ACC112 (cell line): ENCODE data around the gene TFF3.

Experiments used
- H2AFZ ChIP-seq: fragments of 200-600 bp; sonication (generic); one replicate; pipeline ENCODE4 v1.6.0; 2017; ENCODE audit warnings: antibody characterized with exemption, low read length; ENCODE audit not compliant: unreplicated experiment
- H3K27ac ChIP-seq: fragments of 200-600 bp; sonication (generic); 2 replicates; pipeline ENCODE4 v1.5.1; 2014; ENCODE audit warnings: low read depth, mild to moderate bottlenecking, antibody characterized with exemption, low read length, moderate library complexity
- H3K27me3 ChIP-seq: fragments of 200-600 bp; sonication (generic); 2 replicates; pipeline ENCODE4 v1.6.1; 2014; ENCODE audit warnings: mild to moderate bottlenecking, antibody characterized with exemption, low read length, moderate library complexity, mixed read lengths; ENCODE audit not compliant: insufficient read depth
- H3K36me3 ChIP-seq: fragments of 200-600 bp; sonication (generic); 2 replicates; pipeline ENCODE4 v1.6.1; 2016; ENCODE audit warnings: mild to moderate bottlenecking, antibody characterized with exemption, low read length, moderate library complexity, mixed read lengths; ENCODE audit not compliant: insufficient read depth
- H3K4me1 ChIP-seq: fragments of 200-600 bp; sonication (generic); one replicate; pipeline ENCODE4 v1.6.1; 2016; ENCODE audit warnings: low read length, mixed read lengths; ENCODE audit not compliant: insufficient read depth, unreplicated experiment, control insufficient read depth
- H3K4me3 ChIP-seq: fragments of 200-600 bp; sonication (generic); 2 replicates; pipeline ENCODE4 v1.5.1; 2014; ENCODE audit warnings: mild to moderate bottlenecking, low read depth, low read length
- H3K79me2 ChIP-seq: fragments of 200-600 bp; sonication (generic); one replicate; pipeline ENCODE4 v1.6.0; 2016; ENCODE audit warnings: low read length; ENCODE audit not compliant: control insufficient read depth, unreplicated experiment, insufficient read depth

TFF3 gene, protein sequence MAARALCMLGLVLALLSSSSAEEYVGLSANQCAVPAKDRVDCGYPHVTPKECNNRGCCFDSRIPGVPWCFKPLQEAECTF

DNA sequence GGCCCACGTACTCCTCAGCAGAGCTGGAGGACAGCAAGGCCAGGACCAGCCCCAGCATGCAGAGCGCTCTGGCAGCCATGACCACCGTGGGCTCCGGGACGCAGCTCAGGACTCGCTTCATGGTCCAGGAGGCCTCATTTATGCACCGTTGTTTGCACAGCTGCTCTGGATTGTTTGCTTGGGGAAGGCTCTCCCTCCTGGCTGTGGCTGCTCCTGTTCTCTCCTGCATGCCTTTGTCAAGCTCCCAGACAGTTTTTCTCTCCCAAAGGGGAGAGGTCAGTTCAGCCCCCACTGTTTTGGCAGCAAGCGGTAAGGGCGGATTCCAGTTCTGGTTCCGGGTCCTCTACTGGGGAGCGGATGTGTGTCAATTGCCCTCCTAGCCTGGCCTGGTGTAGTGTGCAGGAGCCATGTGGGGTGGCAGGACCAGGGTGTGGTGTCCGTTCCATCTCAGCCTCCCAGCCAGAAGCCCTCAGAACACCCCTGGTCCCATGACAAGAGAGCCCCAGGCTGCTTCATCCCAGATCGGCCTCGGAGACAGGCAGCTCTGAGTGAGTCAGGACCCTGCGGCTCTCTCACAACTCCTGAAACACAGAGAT is at the start of gene TFF3:
TSS of gene TFF3 (minus strand) at position 114 of the 596 bp plus-strand sequence. CDS start at position 79, 35 bp downstream.
- Histone ChIP-seq H3K4me3 (no peak within 1 kb of the TSS), H2AFZ (no peak within 1 kb of the TSS), H3K4me1 (no peaks in the 10 kb centered on the region), H3K27me3 (peaks cover 80% of the 10 kb centered on the region), H3K79me2 (no peaks in the 10 kb centered on the region), H3K27ac (no peak within 1 kb of the TSS), H3K36me3 (no peaks in the 10 kb centered on the region)

DNA sequence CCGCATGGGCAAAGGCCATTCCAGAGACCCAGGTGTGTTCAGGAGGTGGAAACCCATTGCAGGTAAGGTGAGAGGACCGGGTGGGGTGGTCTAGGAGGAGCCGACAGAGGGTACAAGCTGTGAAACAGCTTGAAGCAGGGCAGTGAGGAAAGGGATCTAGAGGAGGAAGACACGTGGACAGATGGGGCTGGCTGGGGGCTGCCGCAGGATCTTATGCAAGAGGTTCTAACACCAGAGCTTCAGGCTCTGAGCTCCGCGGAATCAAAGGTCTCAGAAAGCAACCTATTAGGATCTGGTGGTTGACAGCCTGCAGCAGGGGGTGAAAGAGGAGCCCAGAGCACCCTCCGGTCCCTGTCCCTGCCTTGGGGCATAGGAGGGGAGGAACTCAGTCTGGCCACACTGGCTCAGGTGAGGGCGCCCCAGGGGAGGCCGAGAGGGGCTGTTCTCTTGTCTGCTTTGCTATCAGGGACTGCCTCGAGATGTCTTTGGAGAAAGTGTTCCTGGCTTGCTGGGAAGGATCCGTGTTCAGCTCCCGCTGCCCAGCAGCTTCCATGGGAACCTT is 49.2 kb upstream of the TFF3 start:
- Histone ChIP-seq H3K4me1 (no peaks in the 10 kb centered on the region), H3K79me2 (no peaks in the 10 kb centered on the region), H3K36me3 (no peaks in the 10 kb centered on the region), H2AFZ (no peak overlapping the region), H3K27ac (no peak overlapping the region), H3K4me3 (no peak overlapping the region), H3K27me3 (peaks cover 45% of the 10 kb centered on the region)

DNA sequence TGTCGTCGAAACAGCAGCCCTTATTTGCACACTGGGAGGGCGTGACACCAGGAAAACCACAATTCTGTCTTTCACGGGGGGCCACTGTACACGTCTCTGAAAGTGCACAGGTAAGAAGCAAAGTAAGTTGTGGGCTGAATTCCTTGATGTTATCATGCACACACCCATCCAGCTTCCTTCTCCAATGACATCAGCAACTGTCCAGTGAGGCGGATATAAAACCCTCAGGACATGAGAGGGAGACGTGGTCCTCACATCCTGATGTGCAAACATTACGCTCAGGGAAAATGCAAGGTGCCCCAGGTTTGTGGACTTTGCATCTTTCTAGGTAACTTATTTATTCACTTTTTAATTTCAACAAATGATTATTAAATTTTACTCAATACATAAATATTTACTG is 48.1 kb upstream of the TFF3 start:
- H3K79me2 ChIP-seq = no peaks in the 10 kb centered on the region
- H3K36me3 ChIP-seq = no peaks in the 10 kb centered on the region
- H3K27me3 ChIP-seq = peaks cover 43% of the 10 kb centered on the region
- no peak overlapping the region for H3K4me3 ChIP-seq
- H3K27ac ChIP-seq = no peak overlapping the region
- H3K4me1 ChIP-seq = no peaks in the 10 kb centered on the region
- H2AFZ ChIP-seq = no peak overlapping the region

DNA sequence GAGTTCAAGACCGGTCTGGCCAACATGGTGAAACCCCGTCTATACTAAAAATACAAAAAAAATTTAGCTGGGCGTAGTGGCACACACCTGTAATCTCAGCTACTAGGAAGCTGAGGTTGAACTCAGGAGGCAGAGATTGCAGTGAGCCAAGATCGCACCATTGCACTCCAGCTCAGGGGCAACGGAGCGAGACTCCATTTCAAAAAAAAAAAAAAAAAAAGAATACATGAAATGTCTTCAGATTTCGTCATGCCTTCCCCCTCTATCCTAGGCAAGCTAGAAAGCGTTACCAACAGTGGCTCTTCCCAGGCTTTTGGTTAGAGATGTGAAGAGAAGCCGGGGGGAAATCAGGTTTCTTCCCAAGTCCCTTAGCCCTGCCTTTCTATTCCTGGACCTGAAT is 47.5 kb upstream of the TFF3 start:
- Histone ChIP-seq H3K36me3 (no peaks in the 10 kb centered on the region), H3K27me3 (peaks cover 43% of the 10 kb centered on the region), H3K27ac (no peak overlapping the region), H3K4me3 (no peak overlapping the region), H3K4me1 (no peaks in the 10 kb centered on the region), H3K79me2 (no peaks in the 10 kb centered on the region), H2AFZ (no peak overlapping the region)

DNA sequence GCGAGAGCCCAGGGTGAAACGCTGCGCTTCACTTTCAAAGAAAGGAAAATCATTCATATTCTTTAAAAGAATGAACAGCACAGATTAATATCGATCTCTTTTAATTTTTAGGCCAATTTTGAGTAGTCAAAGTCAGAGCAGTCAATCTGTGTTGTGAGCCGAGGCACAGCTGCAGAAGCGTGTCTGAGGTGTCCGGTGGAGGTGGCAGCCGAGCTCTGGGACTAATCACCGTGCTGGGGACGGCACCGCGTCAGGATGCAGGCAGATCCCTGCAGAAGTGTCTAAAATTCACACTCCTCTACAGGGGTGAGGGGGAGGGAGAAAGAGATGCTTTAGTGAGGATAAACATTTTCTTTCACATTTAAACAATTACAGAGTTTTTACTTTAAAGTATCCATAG is 47.0 kb upstream of the TFF3 start:
- H3K27me3 ChIP-seq = peaks cover 44% of the 10 kb centered on the region
- no peaks in the 10 kb centered on the region for H3K79me2 ChIP-seq
- H3K4me1 ChIP-seq = no peaks in the 10 kb centered on the region
- H2AFZ ChIP-seq = no peak overlapping the region
- H3K27ac ChIP-seq = no peak overlapping the region
- no peaks in the 10 kb centered on the region for H3K36me3 ChIP-seq
- H3K4me3 ChIP-seq = no peak overlapping the region

DNA sequence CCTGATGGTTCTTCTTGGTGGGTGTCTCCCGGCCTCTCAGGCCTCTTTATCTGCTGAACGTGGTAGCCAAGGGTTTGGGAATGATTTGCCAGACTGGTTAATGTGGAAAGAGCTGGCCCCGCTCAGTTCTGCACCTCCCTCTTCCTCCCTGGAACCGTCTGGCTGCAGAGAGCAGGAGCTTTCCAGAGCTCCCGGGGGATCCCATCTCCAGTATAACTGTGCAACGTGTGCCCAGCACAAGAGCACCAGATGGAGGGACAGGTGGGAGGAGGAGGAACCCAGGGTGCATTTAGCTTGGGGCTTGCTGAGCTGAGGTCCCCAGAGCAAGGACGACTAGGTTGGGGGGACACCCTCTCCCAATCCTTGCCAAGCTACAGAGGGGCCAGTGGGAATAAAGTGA is 46.1 kb upstream of the TFF3 start:
- Histone ChIP-seq H3K27ac (no peak overlapping the region), H3K36me3 (no peaks in the 10 kb centered on the region), H3K27me3 (peaks cover 52% of the 10 kb centered on the region), H3K4me1 (no peaks in the 10 kb centered on the region), H2AFZ (no peak overlapping the region), H3K79me2 (no peaks in the 10 kb centered on the region), H3K4me3 (no peak overlapping the region)

DNA sequence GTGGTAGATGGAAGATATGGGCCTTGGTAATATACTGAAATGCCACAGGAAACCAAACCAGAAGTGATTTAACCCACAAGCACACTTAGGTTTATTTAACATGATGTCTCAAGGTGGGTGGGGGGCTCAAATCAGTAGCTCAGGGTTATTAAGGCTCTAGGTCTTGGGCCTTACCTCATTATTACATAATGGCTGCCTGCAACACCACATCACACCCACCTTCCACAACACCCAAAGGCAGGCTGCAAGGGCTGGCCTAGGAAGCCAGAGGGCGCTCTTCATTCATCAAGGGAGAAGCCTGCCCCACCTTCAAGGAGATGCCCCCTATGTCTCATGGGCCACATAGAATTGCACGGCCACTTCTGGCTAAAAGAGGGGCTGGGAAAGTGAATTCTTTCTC is 45.1 kb upstream of the TFF3 start:
- Histone ChIP-seq H3K36me3 (no peaks in the 10 kb centered on the region), H2AFZ (no peak overlapping the region), H3K27ac (no peak overlapping the region), H3K4me3 (no peak overlapping the region), H3K27me3 (peaks cover 58% of the 10 kb centered on the region), H3K4me1 (no peaks in the 10 kb centered on the region), H3K79me2 (no peaks in the 10 kb centered on the region)

DNA sequence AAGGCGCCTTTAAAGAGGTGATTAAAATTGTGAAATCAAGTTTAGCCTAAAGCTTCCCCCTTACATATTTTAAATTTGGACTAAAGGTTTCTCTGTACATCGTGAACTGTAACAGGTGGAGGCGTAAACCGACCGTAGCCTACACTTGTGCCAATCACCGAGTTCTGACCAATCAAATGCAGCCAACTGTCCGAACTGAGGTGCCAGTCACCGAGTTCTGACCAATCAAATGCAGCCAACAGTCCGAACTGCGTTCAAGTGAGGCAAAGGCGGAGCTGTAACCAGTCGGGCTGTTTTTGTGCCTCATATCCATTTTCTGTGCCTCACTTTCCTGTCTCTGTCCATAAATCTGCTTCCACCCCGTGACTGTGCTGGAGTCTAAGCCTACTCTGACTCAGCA is 43.7 kb upstream of the TFF3 start:
- Histone ChIP-seq H3K79me2 (no peaks in the 10 kb centered on the region), H3K27me3 (peaks cover 63% of the 10 kb centered on the region), H3K4me3 (no peak overlapping the region)

DNA sequence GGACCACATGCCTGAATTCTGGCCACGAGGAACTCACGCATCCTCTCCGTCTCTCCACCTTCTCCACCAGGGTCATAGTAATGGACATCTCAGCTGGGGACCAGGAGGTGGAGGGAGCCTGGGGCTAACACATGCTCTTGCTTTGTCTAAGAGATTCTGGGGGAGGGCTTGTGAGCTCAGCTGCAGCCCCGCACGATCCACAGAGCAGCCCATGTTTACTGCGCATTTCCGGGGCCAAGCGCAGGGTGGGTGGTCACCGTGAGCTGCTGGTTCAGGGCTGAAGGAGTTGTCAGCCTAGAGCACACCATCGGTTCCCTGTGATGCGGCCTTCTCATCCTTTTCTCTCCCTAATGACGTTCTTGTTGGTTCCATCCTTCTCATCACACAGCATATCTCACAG is 43.1 kb upstream of the TFF3 start:
- H2AFZ ChIP-seq = no peak overlapping the region
- no peaks in the 10 kb centered on the region for H3K4me1 ChIP-seq
- H3K36me3 ChIP-seq = no peaks in the 10 kb centered on the region
- no peak overlapping the region for H3K27ac ChIP-seq
- H3K4me3 ChIP-seq = no peak overlapping the region
- H3K27me3 ChIP-seq = peaks cover 67% of the 10 kb centered on the region
- no peaks in the 10 kb centered on the region for H3K79me2 ChIP-seq

More for the DNA sequence above, 43.7 kb upstream of the TFF3 start:
- Histone ChIP-seq H2AFZ (no peak overlapping the region), H3K4me1 (no peaks in the 10 kb centered on the region), H3K36me3 (no peaks in the 10 kb centered on the region), H3K27ac (no peak overlapping the region)

DNA sequence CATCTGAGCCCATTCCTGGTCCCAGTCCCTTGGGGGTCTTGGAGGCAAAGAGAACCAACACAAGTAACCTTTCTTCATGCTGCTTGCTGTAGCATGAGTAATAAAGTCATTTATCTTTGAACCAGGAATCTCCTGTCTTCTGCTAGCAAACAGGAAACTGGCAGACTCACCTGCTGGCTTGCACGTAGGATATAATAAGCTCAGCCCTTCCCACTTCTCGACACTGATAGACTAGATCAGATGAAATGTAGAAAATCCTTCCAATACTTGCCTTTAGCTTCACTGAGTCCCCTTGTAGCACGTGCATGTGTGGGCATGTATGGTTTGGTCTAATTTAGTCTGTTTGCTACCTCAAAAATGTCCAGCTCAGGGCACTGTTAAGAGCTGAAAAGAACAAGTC is 42.1 kb upstream of the TFF3 start:
- no peak overlapping the region for H2AFZ ChIP-seq
- H3K27ac ChIP-seq = no peak overlapping the region
- no peaks in the 10 kb centered on the region for H3K36me3 ChIP-seq

DNA sequence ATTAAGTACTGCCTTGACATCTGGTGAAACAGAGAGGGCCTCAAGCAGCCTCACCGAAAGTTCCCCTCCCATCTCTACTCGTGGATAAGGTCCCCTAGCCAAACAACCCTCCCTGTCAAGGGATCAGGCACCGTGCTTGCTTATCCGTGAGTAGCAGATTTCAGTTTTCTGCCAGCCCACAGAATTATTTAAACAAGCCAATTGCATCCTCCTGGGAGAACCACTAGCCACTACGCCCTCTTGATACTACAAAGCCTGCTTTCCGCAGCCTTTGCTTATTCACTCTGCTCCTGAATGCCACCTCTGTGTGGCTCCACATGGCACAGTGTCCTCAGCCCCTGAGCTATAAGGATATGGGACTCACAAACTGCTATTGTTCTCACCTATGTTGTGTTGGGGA is 41.4 kb upstream of the TFF3 start:
- no peaks in the 10 kb centered on the region for H3K36me3 ChIP-seq
- H3K4me1 ChIP-seq = no peaks in the 10 kb centered on the region
- H2AFZ ChIP-seq = no peak overlapping the region
- H3K27ac ChIP-seq = no peak overlapping the region
- H3K27me3 ChIP-seq = peaks cover 52% of the 10 kb centered on the region
- no peak overlapping the region for H3K4me3 ChIP-seq
- H3K79me2 ChIP-seq = no peaks in the 10 kb centered on the region

More for the DNA sequence above, 42.1 kb upstream of the TFF3 start:
- H3K79me2 ChIP-seq = no peaks in the 10 kb centered on the region
- H3K4me1 ChIP-seq = no peaks in the 10 kb centered on the region
- no peak overlapping the region for H3K4me3 ChIP-seq
- peaks cover 59% of the 10 kb centered on the region for H3K27me3 ChIP-seq
